T-helper 17 cell (primary cell): Measurements from ENCODE around the gene TBCK. TPM values are rescaled to one million over a fixed set of nuclear protein-coding genes. Genes with fewer than 3 reads are reported as not detected.
"Not testable (repeated sequence)": the region's sequence is repeated elsewhere in the genome, so short reads cannot be mapped to it uniquely, and the experiment has no call there.

Experiments
- ATAC-seq: fragments of 150-1000 bp; cut with Tn5 transposase; 2 replicates; pipeline ENCODE4 v1.10.0; 2021; ENCODE audit warnings: mild to moderate bottlenecking, moderate library complexity
- DNase-seq, 3 donors: peaks; one replicate each; pipeline versions ENCODE4 v3.0.0 to v3.0.0-alpha.2; 2020 to 2021
- H3K9me3 ChIP-seq: one replicate; pipeline ENCODE4 v1.7.0; 2013; ENCODE audit warnings: low read length, mild to moderate bottlenecking; ENCODE audit not compliant: control insufficient read depth, poor library complexity, severe bottlenecking
- H3K27ac Mint-ChIP-seq: one replicate; pipeline ENCODE4 v1.8.0; 2022; ENCODE audit warnings: mild to moderate bottlenecking, moderate library complexity, mixed read lengths
- H3K27me3 Mint-ChIP-seq: one replicate; pipeline ENCODE4 v1.8.0; 2022; ENCODE audit warnings: mixed read lengths
- H3K36me3 Mint-ChIP-seq: one replicate; pipeline ENCODE4 v1.8.0; 2022; ENCODE audit warnings: low read depth, mixed read lengths
- H3K4me1 Mint-ChIP-seq: one replicate; pipeline ENCODE4 v1.8.0; 2022; ENCODE audit warnings: mild to moderate bottlenecking, mixed read lengths
- H3K4me3 Mint-ChIP-seq: one replicate; pipeline ENCODE4 v1.8.0; 2022; ENCODE audit warnings: mild to moderate bottlenecking, moderate library complexity, mixed read lengths
- total RNA-seq, 4 donors: library from RNA in 2 of 4; stranded (reverse) in 2 of 4; gene quantifications; one replicate each; pipeline ENCODE4 v1.2.3 and lab custom pipeline; 2022 to 2026

TBCK gene
- total RNA-seq, 2 donors from 2014 or later: 41.6 to 43.2 TPM

DNA sequence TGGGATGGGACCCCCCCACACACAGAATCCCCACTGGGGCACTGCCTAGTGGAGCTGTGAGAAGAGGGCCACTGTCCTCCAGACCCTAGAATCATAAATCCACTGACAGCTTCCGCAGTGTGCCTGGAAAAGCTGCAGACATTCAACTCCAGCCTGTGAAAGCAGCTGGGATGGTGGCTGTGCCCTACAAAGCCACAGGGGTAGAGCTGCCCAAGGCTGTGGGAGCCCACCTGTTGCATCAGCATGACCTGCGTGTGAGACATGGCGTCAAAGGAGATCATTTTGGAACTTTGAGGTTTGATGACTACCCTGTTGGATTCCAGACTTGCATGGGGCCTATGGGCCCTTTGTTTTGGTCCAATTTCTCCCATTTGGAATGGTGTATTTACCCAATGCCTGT is 22.7 kb upstream of the TBCK start:
- DNase-seq: no peak
- H3K4me3 Mint-ChIP-seq: no peak overlapping the region
- no peak overlapping the region for H3K27ac Mint-ChIP-seq
- ATAC-seq: no peak
- H3K36me3 Mint-ChIP-seq: peaks cover 18% of the 10 kb centered on the region
- peaks cover 19% of the 10 kb centered on the region for H3K4me1 Mint-ChIP-seq
- no peaks in the 10 kb centered on the region for H3K9me3 ChIP-seq
- no peaks in the 10 kb centered on the region for H3K27me3 Mint-ChIP-seq

DNA sequence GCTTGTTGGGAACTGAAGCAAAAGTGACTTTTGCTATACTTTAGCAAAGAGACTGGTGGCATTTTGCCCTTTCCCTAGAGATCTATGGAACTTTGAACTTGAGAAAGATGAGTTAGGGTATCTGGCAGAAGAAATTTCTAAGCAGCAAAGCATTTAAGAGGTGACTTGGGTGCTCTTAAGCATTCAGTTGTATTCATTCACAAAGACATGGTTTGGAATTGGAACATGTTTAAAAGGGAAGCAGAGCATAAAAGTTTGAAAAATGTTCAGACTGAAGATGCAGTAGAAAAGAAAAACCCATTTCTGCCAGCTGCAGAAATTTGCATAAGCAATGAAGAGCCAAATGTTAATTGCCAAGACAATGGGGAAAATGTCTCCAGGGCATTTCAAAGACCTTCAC is 21.9 kb upstream of the TBCK start:
- no peak for ATAC-seq
- DNase-seq: no peak
- no peaks in the 10 kb centered on the region for H3K27me3 Mint-ChIP-seq
- H3K4me1 Mint-ChIP-seq: peaks cover 19% of the 10 kb centered on the region
- no peak overlapping the region for H3K4me3 Mint-ChIP-seq
- no peak overlapping the region for H3K27ac Mint-ChIP-seq
- H3K36me3 Mint-ChIP-seq: peaks cover 18% of the 10 kb centered on the region
- no peaks in the 10 kb centered on the region for H3K9me3 ChIP-seq

DNA sequence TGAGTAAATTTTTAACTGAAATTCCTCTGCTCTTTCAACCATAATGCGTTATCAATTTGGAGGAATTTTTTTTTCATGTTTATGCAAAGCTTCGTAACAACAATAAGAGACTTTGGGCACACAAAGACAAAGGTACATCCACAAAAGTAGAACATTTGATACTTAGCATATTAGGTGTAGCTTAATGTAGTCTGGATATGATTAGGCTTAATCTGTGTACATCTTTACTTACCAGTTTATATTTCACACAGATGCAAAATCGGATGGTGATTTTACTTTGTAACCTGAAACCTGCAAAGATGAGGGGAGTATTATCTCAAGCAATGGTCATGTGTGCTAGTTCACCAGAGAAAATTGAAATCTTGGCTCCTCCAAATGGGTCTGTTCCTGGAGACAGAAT is 20.6 kb upstream of the TBCK start:
- H3K9me3 ChIP-seq: no peaks in the 10 kb centered on the region
- Mint-ChIP-seq H3K36me3 (peaks cover 20% of the 10 kb centered on the region), H3K27me3 (no peaks in the 10 kb centered on the region), H3K4me3 (no peak overlapping the region), H3K4me1 (peaks cover 13% of the 10 kb centered on the region), H3K27ac (no peak overlapping the region)
- ATAC-seq: no peak
- DNase-seq: no peak

DNA sequence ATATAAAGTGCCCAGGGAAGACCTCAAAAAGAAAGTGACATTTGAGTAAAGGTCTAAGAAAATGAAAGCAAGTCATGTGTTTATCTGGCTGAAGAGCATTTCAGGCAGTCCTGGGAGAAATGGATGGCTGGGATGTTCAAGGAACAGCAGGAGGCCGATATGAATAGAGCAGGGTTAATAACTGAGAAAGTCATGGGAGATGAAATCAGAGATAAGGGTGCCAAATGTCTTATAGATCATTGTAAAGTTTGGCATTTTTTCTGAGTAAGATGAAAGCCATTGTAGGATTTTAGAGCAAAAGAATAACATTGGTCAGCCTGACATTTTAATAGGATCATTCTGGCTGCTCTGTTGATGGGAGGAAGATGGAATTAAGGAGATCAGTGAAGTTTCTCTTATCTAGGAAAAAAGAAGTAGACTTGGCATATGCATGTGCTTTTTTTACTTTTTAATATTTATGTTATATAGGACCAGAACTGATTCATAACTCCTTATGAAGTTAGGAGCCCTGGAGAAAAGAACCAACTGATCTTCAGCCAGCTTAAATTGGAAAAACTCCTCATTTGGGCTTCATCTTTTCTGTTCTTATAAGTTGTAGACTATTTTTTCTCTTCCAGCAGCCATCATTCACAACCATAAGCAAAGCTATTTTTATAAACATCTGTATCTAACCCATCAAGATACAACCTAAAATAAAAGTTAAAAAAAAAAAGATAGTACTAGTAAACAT is 18.9 kb upstream of the TBCK start:
- DNase-seq: no peak
- H3K4me1 Mint-ChIP-seq: peaks cover 2% of the 10 kb centered on the region
- H3K4me3 Mint-ChIP-seq: no peak overlapping the region
- H3K27me3 Mint-ChIP-seq: no peaks in the 10 kb centered on the region
- ATAC-seq: no peak
- H3K27ac Mint-ChIP-seq: peak overlapping the region; percentile 51
- H3K36me3 Mint-ChIP-seq: peaks cover 19% of the 10 kb centered on the region
- H3K9me3 ChIP-seq: no peaks in the 10 kb centered on the region

DNA sequence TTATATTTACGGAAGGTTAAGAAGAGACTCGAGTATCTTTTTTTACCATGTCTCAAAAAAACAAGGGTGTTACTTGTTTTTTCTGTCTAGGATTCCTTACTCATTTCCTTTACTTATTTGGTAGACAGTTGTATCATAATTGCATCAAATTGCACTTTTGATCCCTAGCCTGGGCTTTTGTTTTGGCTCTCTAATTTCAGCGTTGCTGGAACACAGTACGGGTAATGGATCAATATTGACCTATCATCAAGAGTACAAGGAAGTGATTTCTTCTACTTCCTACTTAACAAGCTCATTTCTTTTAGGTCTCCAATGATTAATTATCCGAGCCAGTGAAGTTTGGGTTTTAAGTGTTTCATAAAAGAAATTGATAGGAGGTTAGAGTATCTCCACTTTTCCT is 17.2 kb upstream of the TBCK start:
- no peak for DNase-seq
- H3K36me3 Mint-ChIP-seq: peaks cover 17% of the 10 kb centered on the region
- ATAC-seq: no peak
- H3K9me3 ChIP-seq: no peaks in the 10 kb centered on the region
- H3K4me3 Mint-ChIP-seq: no peak overlapping the region
- no peak overlapping the region for H3K27ac Mint-ChIP-seq
- peaks cover 2% of the 10 kb centered on the region for H3K4me1 Mint-ChIP-seq
- H3K27me3 Mint-ChIP-seq: no peaks in the 10 kb centered on the region

- ATAC-seq: peak; percentile 75
Observed at GRCh38 chr4:106329041-106329618, 13.1 kb upstream of the TBCK start.

GRCh38 chr4:106325800-106326199 is 9.8 kb upstream of the TBCK start:
- no peak overlapping the region for H3K4me3 Mint-ChIP-seq
- ATAC-seq (no peak), DNase-seq (no peak)
- H3K36me3 Mint-ChIP-seq: peaks cover 4% of the 10 kb centered on the region
- H3K9me3 ChIP-seq: no peaks in the 10 kb centered on the region
- H3K27ac Mint-ChIP-seq: no peak overlapping the region
- H3K4me1 Mint-ChIP-seq: peaks cover 2% of the 10 kb centered on the region
- H3K27me3 Mint-ChIP-seq: no peaks in the 10 kb centered on the region

More at GRCh38 chr4:106329041-106329618, 13.1 kb upstream of the TBCK start:
- no peaks in the 10 kb centered on the region for H3K9me3 ChIP-seq
- Mint-ChIP-seq H3K27ac (no peak overlapping the region), H3K4me1 (no peaks in the 10 kb centered on the region), H3K36me3 (peaks cover 8% of the 10 kb centered on the region), H3K4me3 (no peak overlapping the region), H3K27me3 (no peaks in the 10 kb centered on the region)
- no peak for DNase-seq

DNA sequence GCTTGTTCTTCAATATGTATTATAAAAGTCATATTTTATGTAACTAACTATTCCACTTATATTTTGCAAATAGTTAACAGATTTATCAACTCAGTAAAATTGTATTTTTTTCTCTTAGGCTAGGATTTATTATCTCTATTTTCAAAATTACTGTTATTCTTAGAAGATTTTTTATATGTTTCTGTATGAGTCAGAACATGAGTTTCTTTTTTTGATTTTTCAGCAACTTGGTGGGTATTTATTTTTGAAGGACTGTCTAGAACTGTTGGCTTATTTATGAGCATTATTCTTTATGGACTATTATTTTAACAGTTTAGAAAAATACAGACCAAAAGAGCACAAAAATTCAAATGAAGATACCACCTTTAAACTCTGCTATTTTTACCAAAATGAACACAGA is 7.1 kb upstream of the TBCK start:
- ATAC-seq (no peak), DNase-seq (no peak)
- Mint-ChIP-seq H3K4me1 (peaks cover 2% of the 10 kb centered on the region), H3K4me3 (no peak overlapping the region), H3K27ac (no peak overlapping the region), H3K27me3 (no peaks in the 10 kb centered on the region), H3K36me3 (peaks cover 4% of the 10 kb centered on the region)
- no peaks in the 10 kb centered on the region for H3K9me3 ChIP-seq

- not testable (repeated sequence) for H3K9me3 ChIP-seq, H3K36me3 Mint-ChIP-seq, DNase-seq, H3K27ac Mint-ChIP-seq, ATAC-seq, H3K4me1 Mint-ChIP-seq, H3K4me3 Mint-ChIP-seq, H3K27me3 Mint-ChIP-seq
Observed at GRCh38 chr4:106321814-106322213, 5.8 kb upstream of the TBCK start.

DNA sequence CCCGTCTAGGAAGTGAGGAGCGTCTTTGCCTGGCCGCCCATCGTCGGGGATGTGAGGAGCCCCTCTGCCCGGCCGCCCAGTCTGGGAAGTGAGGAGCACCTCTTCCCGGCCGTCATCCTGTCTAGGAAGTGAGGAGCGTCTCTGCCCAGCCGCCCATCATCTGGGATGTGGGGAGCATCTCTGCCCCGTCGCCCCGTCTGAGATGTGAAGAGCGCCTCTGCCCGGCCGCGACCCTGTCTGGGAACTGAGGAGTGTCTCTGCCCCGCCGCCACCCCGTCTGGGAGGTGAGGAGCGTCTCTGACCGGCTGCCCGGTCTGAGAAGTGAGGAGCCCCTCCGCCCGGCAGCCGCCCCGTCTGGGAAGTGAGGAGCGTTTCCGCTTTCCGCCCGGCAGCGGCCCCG is 5.2 kb upstream of the TBCK start:
- ATAC-seq, DNase-seq, H3K27me3 Mint-ChIP-seq, H3K4me1 Mint-ChIP-seq, H3K36me3 Mint-ChIP-seq, H3K4me3 Mint-ChIP-seq, H3K9me3 ChIP-seq, H3K27ac Mint-ChIP-seq: not testable (repeated sequence)

DNA sequence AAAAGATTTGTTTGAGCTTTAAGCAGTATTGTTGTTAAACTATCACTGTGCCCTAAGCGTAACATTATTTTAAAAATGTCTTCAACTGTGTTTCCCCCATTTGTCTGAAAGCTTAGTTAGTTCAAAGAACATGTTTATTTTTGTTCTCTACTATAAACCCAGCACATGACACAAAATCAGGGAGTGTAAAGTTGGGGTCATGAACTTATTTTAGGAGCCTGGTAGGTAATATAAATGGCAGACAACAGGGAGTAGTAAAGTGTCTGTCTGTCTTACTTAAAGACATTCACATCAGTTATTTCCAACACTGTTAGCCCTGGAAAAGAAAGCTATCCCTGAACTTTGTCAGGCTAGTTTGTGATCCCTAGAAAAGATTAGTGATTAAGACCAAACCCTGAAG is 4.2 kb upstream of the TBCK start:
- H3K9me3 ChIP-seq: no peaks in the 10 kb centered on the region
- no peaks in the 10 kb centered on the region for H3K36me3 Mint-ChIP-seq
- H3K4me1 Mint-ChIP-seq: peaks cover 5% of the 10 kb centered on the region
- no peak overlapping the region for H3K4me3 Mint-ChIP-seq
- DNase-seq: no peak
- ATAC-seq: no peak
- H3K27ac Mint-ChIP-seq: no peak overlapping the region
- H3K27me3 Mint-ChIP-seq: no peaks in the 10 kb centered on the region

GRCh38 chr4:106318511-106318910 is 2.5 kb upstream of the TBCK start:
- ATAC-seq (no peak), DNase-seq (no peak)
- H3K9me3 ChIP-seq: no peaks in the 10 kb centered on the region
- Mint-ChIP-seq H3K27me3 (no peaks in the 10 kb centered on the region), H3K36me3 (no peaks in the 10 kb centered on the region), H3K4me3 (no peak overlapping the region), H3K27ac (no peak overlapping the region), H3K4me1 (peaks cover 13% of the 10 kb centered on the region)

- no peak for DNase-seq
- no peaks in the 10 kb centered on the region for H3K9me3 ChIP-seq
- no peaks in the 10 kb centered on the region for H3K27me3 Mint-ChIP-seq
- H3K4me1 Mint-ChIP-seq: peaks cover 19% of the 10 kb centered on the region
- no peak for ATAC-seq
- no peaks in the 10 kb centered on the region for H3K36me3 Mint-ChIP-seq
- no peak overlapping the region for H3K27ac Mint-ChIP-seq
- H3K4me3 Mint-ChIP-seq: no peak overlapping the region
Observed at GRCh38 chr4:106317815-106318214, 1.8 kb upstream of the TBCK start.

GRCh38 chr4:106316773-106317409 is 882 bp upstream of the TBCK start:
- H3K4me1 Mint-ChIP-seq: peaks cover 19% of the 10 kb centered on the region
- no peak overlapping the region for H3K4me3 Mint-ChIP-seq
- ATAC-seq (no peak), DNase-seq (no peak)
- no peaks in the 10 kb centered on the region for H3K9me3 ChIP-seq
- H3K27ac Mint-ChIP-seq: no peak overlapping the region
- no peaks in the 10 kb centered on the region for H3K36me3 Mint-ChIP-seq
- H3K27me3 Mint-ChIP-seq: no peaks in the 10 kb centered on the region
